GM23248 (cell line): ENCODE measurements around the gene ADCY7.

Experiments
- EZH2 ChIP-seq: fragments of 200-600 bp; sonication (generic); IDR thresholded peaks from 2 replicates; pipeline ENCODE4 v1.6.1; 2018; ENCODE audit warnings: antibody characterized with exemption, mild to moderate bottlenecking; ENCODE audit not compliant: insufficient read depth, poor library complexity, severe bottlenecking
- EZH2phosphoT487 ChIP-seq: fragments of 200-600 bp; sonication (generic); IDR thresholded peaks from 2 replicates; pipeline ENCODE4 v1.6.1; 2018; ENCODE audit warnings: antibody characterized with exemption, moderate library complexity, mild to moderate bottlenecking, low read depth; ENCODE audit not compliant: insufficient read depth

GRCh38 chr16:50275428-50276325, 9.3 kb downstream of the ADCY7 start:
- no peak for TF ChIP-seq EZH2
- no peak for TF ChIP-seq EZH2phosphoT487
